ENCODE measurements around the gene DNAH1.

Gene DNAH1

DNA sequence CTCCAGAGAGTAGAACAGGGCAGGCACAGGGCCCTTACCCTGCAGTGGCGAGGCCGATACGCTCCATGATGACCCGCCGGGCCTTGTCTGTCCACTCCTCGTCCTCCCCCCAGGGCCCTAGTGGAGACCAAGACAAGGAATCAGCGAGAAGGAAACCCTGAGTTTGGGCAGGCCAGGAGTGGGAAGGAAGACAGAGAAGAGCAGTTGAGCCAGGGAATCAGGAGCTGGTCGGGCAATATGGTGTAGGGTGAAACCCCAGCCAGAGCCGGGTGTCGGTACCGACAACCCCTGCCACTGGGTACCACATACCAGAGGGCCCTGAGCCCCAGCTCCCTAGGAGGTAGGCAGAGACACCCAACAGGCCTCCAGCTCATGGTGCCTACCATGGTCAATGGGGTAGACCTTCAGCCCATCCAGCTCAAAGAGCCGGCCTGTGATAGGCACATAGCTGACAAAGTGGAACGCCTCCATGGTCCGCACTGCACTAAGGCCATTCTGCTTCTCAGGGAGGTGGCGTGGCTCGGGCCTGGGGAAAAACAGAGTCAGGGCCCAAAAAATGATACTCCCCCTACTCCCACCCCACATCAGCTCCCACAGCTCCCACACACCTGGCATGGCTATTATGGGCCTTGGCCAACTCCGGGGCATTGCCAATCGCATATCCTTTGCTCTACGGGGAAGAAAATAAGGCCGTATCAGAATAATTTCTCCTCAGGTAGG lies 90.8 kb downstream of the DNAH1 start:
- no peak for DNase-seq

DNA sequence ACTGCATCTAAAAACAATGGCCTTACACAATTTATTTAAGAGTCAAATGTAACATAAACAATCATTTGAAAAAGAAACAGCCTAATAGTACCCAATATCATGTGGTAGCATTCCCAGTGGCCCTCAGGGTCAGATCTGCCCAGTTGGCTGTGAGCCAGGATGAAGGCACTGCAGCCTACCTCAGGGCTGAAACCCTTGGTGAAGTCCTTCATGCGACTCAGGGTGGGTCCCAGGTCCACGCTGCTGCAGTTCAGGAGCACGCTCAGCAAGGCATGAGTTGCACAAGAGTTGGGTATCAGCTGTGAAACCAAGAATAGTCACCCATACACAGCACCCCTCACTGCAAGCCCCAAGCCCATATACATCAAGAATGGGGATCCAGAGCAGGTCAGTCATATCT lies 91.7 kb downstream of the DNAH1 start:
- no peak for DNase-seq

DNA sequence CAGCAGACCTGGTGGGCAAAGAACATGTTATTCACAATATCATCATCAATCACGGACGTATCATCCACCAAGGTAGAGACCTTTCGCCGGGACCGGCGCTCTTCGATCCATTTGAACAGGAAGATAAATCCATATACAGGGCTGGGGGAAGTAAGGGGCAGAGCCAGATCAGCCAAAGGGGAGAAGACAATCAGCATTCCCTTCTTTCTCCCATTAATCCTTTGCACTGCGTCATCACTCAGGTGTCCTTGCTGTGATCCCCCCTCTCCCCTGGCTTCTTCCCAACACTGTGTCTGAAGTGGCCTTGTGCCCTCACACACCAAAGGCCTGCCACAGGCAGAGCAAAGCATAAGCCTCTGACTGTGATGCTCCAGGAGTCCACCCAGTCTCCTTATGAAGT lies 92.3 kb downstream of the DNAH1 start:
- no peak for DNase-seq

DNA sequence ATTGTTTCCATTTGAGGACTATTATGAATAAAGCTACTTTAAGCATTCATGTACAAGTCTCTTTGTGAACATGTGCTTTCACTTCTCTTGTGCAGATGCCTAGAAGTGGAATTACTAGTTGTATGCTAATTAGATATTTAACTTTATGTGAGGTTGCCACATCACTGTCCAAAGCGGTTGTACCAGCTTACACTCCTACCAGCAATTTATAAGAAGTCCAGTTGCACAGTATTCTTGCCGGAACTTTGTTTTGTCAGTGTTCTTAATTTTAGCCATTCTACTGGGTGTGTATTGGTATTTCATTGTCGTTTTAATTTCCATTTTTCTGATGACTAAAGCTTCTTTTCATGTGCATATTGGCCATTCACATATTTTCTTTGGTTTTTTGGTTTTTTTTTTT lies 99.7 kb downstream of the DNAH1 start:
- no peak for DNase-seq

DNA sequence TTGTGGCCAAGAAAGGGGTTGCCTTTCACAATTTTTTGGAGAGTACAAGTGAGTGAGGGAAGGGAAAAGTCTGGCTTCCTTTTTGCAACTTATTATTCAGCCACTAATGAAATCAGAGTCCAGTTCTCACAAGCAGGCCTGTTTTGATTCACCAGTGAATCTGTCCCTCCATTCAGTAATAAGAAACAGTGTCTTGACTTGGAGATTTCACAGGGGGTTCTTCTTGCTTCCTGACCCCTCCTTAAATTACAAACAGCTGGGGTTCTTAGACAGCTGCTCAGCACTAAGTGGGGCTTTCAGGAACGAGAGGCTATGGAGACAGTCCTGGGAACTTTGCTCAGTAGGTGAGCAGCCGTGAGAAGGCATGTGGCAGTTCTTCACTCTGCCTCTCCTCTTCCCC lies 104.3 kb downstream of the DNAH1 start:
- DNase-seq = no peak

DNA sequence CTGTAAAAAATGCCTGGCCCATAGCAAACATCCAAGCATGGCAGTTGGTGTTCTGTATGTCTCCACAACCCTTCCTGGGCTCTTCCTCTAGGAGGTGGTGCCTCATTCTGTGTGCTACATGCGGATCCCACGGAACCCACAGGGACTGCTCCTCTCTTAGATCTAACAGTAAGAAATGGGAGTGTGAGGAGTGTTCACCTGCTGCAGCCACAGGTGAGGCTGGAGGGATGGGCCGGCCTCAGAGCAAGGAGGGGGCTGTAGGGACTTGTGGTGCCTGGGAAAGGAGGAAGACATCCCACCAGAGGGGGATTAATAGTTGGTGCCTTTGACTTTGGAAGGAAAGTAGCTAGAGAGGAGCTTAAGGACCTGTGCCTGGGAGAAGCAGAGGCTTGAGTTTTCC lies 106.5 kb downstream of the DNAH1 start:
- DNase-seq = no peak

DNA sequence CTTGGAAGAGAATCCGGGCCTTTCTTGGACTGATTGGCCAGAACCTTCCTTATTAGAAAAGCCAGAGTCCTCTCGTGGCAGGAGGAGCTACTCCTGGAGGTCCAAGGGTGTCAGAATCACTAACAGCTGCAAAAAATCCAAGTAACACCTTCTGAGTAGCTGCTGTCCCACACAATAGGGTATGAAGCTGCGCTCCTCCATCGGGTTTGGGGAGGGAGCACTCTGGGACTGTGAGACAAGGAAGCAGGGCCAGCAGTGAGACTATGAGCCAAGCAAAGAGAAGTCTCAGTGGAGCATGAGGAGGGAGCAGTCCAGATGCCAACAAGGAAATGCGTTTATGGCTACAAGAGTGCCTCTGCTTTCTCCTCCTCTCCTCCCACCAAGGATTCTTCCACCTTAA lies 107.1 kb downstream of the DNAH1 start:
- no peak for DNase-seq

DNA sequence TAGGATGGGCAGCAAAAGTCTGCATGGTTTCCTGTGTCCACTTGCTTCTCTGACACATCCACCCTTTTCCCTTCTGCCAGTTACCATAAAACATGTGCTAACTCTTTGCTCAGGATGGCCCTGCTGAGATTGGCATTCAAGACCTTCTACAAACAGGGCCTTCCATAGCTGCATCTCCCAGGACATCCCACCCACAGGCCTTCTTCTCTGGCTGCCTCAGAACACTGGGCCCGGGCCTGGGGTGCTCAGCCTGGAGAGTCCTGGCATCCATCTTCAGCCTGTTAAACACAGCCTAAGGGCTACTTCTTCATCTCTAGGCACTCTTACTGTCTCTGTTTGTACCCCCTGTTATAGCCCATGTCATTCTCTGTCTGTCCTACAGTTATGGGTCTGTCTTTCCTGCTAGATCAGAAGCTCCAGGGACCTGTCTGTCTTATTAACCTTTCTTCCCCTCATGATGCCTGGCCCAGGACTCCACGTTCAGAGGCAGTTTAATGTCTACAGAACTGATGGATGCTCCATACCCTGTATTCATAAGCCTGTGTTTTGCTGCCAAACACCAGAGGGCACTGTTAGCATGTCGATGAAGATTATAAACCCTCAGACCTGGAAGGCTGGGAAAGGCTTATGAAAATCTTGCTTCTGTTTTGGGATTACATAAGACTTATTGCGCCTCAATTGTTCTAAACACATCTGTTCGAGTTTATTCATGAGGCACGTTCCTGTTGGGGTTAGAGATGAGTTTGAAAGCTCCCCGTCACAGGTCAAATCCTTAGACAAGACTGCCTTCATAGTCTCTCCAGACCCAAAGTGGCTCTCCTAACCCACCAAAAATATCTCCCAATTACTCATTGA lies 112.3 kb downstream of the DNAH1 start:
- peak in 1 of 2 experiments; percentile 42 for DNase-seq

DNA sequence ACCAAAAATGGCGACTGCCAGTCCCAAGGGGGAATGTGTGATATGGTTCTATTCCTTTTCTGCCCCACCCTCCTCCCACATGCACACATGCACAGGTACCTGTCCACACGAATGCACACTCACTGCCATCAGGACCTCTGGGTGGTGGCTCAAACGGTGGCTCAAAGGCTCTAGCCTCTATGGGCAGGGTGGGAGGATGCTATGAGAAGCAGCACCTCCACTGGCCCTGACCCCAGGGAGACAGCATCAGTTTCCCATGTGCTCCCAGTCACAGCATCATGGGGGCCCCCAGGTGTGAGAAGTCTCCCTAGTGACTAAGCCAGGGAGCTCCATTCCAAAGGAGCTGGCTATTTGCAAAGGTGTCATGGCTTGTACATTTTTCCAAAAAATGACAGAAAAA lies 112.9 kb downstream of the DNAH1 start:
- no peak for DNase-seq

DNA sequence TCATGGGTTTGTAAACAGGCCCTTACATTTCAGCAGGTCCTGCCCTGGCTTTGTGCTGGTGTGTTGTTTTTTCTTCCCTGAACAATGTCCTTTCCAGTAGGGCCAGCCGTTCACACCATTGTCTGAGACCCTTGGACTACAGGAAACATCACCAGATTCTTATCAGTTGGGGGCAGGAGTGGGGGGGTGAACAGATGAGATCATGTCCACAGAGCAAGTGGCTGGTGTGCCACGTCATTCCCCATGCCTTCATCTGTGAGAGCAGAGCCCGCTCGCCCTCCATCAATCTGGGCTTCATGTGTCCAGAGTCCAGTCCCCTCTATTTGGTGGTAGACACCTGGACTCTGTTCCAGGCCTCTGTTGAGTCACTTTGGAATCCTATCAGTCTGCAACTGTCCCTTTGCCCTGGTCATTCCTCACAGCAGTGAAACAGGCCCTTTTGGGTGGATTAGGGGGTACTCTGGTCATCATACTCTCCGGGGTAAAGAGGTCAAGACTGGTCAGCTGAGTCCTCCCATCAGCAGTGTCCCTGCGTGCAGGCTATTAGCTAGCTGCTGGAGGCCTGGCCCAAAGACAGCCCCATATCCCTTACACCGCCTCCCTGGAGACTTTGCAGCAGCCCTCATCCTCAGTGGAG lies 113.8 kb downstream of the DNAH1 start:
- DNase-seq = no peak

DNA sequence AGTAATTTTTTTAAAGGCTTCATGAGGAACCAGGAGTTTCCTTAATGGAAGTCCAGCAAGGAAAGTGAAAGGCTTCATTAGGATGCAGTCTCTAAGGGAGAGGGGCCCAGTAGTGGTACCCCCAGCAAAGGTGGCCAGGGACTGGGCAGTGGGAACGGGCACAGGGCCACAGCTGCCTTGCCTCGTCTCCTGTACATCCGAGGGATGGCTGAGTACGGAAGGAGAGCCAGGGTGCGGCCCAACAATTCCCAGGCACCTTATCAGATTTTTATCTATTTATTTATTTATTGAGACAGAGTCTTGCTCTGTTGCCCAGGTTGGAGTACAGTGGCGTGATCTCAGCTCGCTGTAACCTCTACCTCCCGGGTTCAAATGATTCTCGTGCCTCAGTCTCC lies 114.3 kb downstream of the DNAH1 start:
- no peak for DNase-seq

DNA sequence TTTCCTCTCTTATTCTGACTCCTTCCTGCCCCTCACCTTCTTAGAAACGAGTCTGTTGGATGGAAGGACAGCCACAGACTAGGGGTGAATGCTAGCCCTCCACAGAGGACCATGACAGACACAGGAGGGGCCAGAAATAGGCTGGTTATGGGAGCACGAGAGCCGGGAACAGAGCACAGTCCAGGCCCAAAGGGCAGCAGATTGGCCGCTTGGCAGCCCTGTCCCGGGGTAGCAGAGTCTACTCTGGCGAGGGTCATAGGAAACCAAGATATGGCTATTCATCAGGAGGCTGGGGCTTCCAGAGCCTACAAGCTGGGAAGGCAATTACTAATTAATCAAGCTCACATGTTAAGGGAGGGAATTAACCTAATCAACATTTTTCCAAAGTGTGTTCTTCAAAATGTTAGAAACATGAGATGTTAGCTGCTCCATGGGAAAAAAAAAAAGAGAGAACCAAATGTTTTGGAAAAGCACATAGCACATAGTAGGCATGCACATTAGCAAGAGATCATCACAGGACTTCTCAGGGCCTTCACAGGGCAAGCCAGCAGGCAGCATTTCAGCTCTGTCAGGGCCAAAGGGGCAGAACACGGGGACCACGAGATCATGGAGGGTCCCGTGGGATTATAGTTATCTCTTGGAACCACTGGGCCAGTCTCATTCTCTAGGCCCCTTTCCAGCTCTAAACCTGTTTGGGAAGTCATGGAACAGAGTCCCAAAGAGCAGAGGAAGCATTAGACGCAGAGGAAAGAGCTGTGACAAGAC lies 115.5 kb downstream of the DNAH1 start:
- no peak for DNase-seq

DNA sequence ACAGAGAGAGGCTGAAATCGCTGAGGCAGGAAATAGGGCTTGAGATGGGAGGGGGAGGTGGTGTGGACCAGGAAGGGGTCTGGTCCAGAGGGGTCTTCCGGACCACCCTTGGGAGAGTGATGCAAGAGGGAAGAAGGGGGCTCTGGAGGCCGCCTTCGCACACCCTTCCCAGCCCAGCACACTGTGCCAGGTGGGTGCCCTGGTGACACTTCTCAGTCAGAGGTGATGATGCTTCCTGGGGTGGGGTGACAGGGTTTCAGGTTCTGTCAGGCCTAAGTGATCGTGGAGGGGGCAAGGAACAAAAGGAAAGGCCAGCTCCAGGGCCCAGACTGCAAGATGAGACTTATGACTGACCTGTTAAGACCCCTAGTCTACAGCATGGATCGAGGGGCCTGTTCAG lies 116.1 kb downstream of the DNAH1 start:
- no peak for DNase-seq

DNA sequence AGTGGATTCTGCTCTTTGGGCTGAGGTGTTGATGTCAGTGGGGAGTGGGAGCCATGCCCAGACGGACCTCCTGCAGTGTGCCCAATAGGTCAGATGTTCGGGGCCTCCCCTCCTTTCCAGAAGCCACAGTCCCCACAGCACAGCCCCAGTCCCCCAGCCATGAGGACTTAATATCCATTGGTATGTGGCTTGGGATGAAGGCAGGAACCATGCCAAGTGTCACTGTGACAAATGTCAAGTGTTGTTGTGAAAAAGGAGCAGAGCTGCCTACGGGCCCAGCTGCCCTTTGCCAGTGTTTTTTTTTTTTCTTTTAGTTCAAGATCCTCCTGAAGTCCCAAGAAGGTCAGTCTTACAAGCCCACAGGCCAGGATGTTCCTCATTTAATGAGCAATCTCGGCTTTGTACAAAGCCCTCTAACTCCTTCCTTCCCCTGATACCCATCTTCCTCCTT lies 116.6 kb downstream of the DNAH1 start:
- DNase-seq = no peak

DNA sequence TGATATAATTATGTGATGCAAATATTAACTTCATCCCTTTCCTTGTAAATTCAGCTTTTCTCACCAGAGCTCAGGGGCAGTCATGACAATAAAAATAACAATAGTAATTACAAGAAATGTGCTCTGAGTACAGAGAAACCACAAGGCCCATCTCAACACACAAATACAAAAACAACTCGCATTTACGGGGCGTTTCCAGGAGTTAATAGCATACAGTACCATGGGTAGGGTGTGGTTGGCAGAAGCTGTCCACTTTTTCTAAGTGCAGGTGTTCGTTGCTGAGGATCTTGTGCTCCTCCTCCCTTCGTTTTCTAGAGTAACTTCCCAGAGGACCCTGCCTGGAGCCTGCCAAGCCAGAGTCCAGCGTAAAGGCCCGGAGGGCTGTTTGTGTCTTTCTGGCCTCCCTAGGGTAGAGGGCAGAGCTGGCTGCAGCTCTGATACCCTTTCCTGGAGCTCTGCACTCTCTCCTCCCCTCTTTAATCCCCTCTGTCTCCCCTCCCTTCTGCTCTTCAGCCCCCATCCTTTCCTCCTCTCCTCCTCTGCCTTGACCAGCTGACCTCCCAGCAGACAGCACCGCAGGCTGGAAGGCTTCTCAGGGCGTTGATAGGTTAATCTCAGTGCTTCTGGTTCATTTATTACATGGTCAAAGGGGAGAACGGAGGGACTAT lies 117.3 kb downstream of the DNAH1 start:
- DNase-seq = no peak

DNA sequence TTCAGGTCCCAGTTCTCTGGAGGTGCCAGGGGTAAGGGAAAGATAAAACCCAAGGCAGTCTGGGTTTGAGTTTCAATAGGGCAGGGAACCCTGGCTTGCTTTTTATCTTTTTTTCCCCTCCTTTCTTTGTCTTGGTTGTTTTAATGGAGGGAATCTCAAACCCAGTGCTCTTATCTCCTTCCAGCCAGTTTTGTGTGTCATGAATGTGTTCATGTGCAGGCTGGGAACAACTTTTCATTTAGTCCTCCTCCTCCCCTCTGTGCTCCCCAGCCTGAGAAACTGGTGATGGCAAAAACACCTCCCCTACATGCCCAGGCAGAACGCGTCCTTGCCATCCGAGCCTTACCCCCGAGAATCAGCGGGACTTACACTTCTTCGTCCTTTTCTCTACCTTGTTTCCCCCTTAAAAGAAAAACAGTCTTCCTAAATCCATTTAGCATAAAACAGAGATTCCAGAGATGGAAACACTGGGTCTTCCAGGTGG lies 117.9 kb downstream of the DNAH1 start:
- no peak for DNase-seq

DNA sequence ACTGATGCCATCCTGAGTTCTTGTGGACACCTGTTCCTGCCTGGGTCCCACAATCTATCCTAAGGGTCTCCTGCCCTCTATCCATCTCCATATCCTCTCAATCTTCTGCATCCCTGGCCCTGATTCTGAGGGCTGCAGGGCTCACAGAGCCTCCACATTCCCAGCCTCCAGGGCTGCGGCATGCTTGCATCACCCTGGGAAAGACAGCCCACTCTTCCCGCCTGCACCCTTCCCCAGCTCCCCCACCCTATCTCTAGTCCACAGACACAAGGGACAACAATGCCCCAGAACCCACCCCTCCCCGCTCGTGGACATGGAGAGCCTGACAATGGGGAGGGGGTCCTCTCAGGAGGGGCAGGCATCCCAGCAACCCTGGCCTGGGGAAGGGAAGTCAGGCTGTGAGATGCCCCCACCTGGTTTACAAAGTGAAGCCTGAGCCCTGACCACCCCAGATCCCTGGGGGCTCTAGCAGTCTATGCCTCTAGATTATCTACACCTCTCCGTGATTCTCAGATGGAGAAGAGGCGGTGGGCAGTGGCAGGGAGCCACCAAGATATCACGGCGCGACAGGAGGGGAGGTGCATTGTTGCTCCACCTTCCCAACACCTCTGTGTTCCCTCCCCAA lies 118.5 kb downstream of the DNAH1 start:
- no peak for DNase-seq

DNA sequence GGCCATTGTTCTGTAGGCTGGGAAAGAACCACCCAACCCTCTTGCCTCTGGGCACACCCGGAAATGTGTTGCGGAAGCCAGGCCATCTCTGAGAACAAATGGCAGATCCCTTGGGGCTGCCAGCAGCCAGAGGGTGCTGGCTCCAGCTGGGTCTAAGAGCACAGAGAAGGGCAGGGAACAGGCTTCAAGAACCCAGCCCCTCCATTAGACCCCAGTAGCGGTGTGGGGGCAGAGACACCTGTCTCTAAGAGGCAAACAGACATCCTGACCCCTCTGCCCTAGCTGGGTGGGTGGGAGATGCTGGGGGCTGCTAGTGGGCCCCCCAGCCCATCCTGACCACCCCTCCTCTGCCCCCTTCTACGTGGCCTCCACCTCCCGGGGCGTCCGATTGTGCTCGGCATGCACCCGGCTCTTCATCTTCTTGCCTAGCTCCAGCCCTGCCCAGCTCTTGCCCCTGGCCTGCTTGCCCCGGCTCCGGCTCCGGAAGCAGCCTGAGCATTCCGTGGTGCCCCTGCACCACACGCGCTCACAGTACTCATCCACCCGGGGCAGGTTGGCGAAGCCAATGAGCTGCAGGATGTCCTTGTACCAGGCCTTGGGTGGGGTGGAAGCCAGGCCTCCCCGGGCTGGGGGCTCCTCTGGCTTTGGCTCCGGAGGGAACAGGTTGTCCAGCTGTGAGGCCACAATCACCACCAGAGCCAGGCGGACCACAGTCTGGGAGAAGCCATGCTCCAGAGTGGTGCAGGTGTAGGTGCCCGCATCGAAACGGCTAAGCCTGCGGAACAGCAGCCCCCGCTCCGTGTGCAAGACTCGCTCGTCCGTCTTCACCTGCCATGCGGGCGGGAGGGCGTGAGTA lies 119.4 kb downstream of the DNAH1 start:
- DNase-seq = no peak

DNA sequence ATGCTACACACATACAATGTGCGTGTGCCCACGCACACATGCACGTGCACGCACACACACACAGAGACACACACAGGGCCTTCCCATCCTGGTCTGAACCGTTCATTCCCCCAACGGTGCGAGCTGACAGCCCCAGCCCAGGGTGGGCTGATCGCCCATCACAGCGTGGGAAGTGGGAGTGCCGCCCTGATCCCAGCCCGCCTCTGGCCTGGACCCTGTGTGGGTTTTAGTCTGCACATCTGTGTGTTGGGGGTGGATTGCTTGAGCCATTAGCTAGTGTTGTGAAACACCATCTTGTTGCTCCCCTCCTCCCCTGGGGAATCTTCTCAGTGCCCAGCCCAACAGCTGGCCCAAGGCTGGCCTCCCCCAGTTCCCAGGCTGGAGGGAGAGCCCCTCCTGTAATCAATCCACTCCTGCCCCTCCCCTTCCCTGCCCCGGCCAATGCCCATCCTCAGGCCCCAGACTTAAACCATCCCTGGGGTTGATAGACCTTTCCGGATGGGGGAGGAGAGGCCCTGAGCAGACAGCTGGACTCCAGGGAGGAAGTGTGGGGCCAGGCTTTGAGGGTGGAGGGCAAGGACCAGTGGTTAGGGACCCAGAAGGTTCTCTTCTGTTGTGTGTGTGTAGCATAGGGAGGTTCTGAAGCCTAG lies 120.5 kb downstream of the DNAH1 start:
- DNase-seq = no peak
